HG03159 (cell line): Measurements from ENCODE around the gene DICER1.

ENCODE experiments used
- ATAC-seq: cut with Tn5 transposase; IDR thresholded peaks from one replicate; pipeline ENCODE4 v1.9.1; 2021; ENCODE audit warnings: mild to moderate bottlenecking, moderate library complexity; ENCODE audit not compliant: unreplicated experiment

Gene DICER1

GRCh38 chr14:95062220-95062619 lies 95.1 kb downstream of the DICER1 start:
- no peak for ATAC-seq

- no peak for ATAC-seq
Measured at GRCh38 chr14:95061317-95062093, 95.8 kb downstream of the DICER1 start.

- no peak for ATAC-seq
Measured at GRCh38 chr14:95059126-95059525, 98.2 kb downstream of the DICER1 start.

GRCh38 chr14:95058491-95058890 lies 98.8 kb downstream of the DICER1 start:
- ATAC-seq = no peak

- ATAC-seq = no peak
Measured at GRCh38 chr14:95057851-95058250, 99.5 kb downstream of the DICER1 start.

GRCh38 chr14:95057147-95057546 lies 100.2 kb downstream of the DICER1 start:
- ATAC-seq = no peak

- ATAC-seq = no peak
Measured at GRCh38 chr14:95056476-95056875, 100.9 kb downstream of the DICER1 start.

GRCh38 chr14:95055318-95055717 lies 102.0 kb downstream of the DICER1 start:
- no peak for ATAC-seq

GRCh38 chr14:95054346-95055280 lies 102.7 kb downstream of the DICER1 start:
- ATAC-seq = no peak

- ATAC-seq = no peak
Measured at GRCh38 chr14:95052016-95052585, 105.2 kb downstream of the DICER1 start.

- no peak for ATAC-seq
Measured at GRCh38 chr14:95049952-95050351, 107.4 kb downstream of the DICER1 start.

GRCh38 chr14:95048771-95049312 lies 108.5 kb downstream of the DICER1 start:
- no peak for ATAC-seq

GRCh38 chr14:95047754-95048153 lies 109.6 kb downstream of the DICER1 start:
- ATAC-seq = no peak

- no peak for ATAC-seq
Measured at GRCh38 chr14:95046711-95047681, 110.3 kb downstream of the DICER1 start.

- no peak for ATAC-seq
Measured at GRCh38 chr14:95045836-95046430, 111.4 kb downstream of the DICER1 start.

GRCh38 chr14:95045106-95045701 lies 112.1 kb downstream of the DICER1 start:
- no peak for ATAC-seq

GRCh38 chr14:95044463-95045105 lies 112.7 kb downstream of the DICER1 start:
- no peak for ATAC-seq

GRCh38 chr14:95043732-95044462 lies 113.4 kb downstream of the DICER1 start:
- ATAC-seq = no peak
